MM.1S (cell line): ENCODE measurements around the gene PKMYT1.

Source experiments
- DNase-seq: peaks from one replicate; pipeline ENCODE4 v3.0.0-alpha.2; 2015
- H2AFZ ChIP-seq: fragments of 300-600 bp; sonication (generic); 2 replicates; pipeline ENCODE4 v1.6.0; 2016; ENCODE audit warnings: antibody characterized with exemption, low read length
- H3F3A ChIP-seq: fragments of 300-600 bp; sonication (generic); 2 replicates; pipeline ENCODE4 v1.6.1; 2016; ENCODE audit warnings: mild to moderate bottlenecking, antibody characterized with exemption, low read length, moderate library complexity, mixed read lengths; ENCODE audit not compliant: insufficient read depth
- H3K27ac ChIP-seq: fragments of 300-600 bp; sonication (generic); 2 replicates; pipeline ENCODE4 v1.5.1; 2016; ENCODE audit warnings: mild to moderate bottlenecking, low read length
- H3K27me3 ChIP-seq: fragments of 300-600 bp; sonication (generic); replicated peaks from 2 replicates; pipeline ENCODE4 v1.6.0; 2016; ENCODE audit warnings: low read length; ENCODE audit not compliant: insufficient read depth
- H3K36me3 ChIP-seq: fragments of 300-600 bp; sonication (generic); replicated peaks from 2 replicates; pipeline ENCODE4 v1.6.1; 2016; ENCODE audit warnings: mild to moderate bottlenecking, low read length, mixed read lengths; ENCODE audit not compliant: insufficient read depth
- H3K4me1 ChIP-seq: fragments of 300-600 bp; sonication (generic); 2 replicates; pipeline ENCODE4 v1.6.1; 2016; ENCODE audit warnings: low read length, mixed read lengths
- H3K4me2 ChIP-seq: fragments of 300-600 bp; sonication (generic); 2 replicates; pipeline ENCODE4 v1.6.0; 2016; ENCODE audit warnings: low read depth, low read length
- H3K4me3 ChIP-seq: fragments of 300-600 bp; sonication (generic); 2 replicates; pipeline ENCODE4 v1.5.1; 2016; ENCODE audit warnings: low read length, mixed read lengths
- H3K79me2 ChIP-seq: fragments of 300-600 bp; sonication (generic); 2 replicates; pipeline ENCODE4 v1.6.1; 2016; ENCODE audit warnings: mixed run types, low read length, mixed read lengths
- H3K9ac ChIP-seq: fragments of 300-600 bp; sonication (generic); 2 replicates; pipeline ENCODE4 v1.6.1; 2016; ENCODE audit warnings: low read length, mixed read lengths
- H3K9me2 ChIP-seq: fragments of 300-600 bp; sonication (generic); replicated peaks from 2 replicates; pipeline ENCODE4 v1.6.1; 2016; ENCODE audit warnings: mild to moderate bottlenecking, low read length, mixed read lengths; ENCODE audit not compliant: insufficient read depth
- H3K9me3 ChIP-seq: fragments of 300-600 bp; sonication (generic); replicated peaks from 2 replicates; pipeline ENCODE4 v1.6.1; 2016; ENCODE audit warnings: mild to moderate bottlenecking, low read length, mixed read lengths; ENCODE audit not compliant: insufficient read depth
- H4K20me1 ChIP-seq: fragments of 300-600 bp; sonication (generic); 2 replicates; pipeline ENCODE4 v1.6.1; 2016; ENCODE audit warnings: mild to moderate bottlenecking, low read length, moderate library complexity, mixed read lengths; ENCODE audit not compliant: insufficient read depth
- EZH2 ChIP-seq: fragments of 300-600 bp; sonication (generic); optimal IDR thresholded peaks from 2 replicates; pipeline ENCODE3; 2017; ENCODE audit warnings: low read depth, mild to moderate bottlenecking, antibody characterized with exemption, low read length, mixed read lengths
- EZH2phosphoT487 ChIP-seq: fragments of 300-600 bp; sonication (generic); IDR thresholded peaks from 2 replicates; pipeline ENCODE4 v1.6.1; 2018; ENCODE audit warnings: antibody characterized with exemption, low read length
- TF ChIP-seq, protein P1 (sequence below): fragments of 300-600 bp; sonication (generic); IDR thresholded peaks from 2 replicates; pipeline ENCODE4 v1.5.1; 2016; ENCODE audit warnings: antibody characterized with exemption, low read length, mixed read lengths

PKMYT1 gene

DNA sequence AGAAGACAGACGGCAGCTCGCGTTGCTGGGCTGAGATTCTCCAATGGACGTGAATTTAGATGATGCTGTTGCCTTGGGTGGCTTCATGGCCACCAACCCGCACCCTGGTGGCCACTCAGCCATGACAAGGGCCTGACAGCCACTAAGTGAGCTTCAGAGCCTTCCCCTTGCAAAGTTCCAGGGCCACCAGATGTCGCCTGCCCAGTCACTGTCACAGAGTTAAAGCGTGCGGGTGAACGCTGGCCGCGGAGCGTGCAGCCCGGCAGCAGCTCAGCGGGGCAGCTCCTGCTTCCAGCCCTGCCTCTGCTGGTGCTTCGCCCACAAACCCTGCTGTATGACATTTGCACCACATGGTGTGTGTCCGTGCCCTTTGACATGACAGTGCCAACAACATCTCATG lies 29.5 kb downstream of the PKMYT1 start:
- no peak overlapping the region for H3K4me2 ChIP-seq
- TF ChIP-seq, protein P1, sequence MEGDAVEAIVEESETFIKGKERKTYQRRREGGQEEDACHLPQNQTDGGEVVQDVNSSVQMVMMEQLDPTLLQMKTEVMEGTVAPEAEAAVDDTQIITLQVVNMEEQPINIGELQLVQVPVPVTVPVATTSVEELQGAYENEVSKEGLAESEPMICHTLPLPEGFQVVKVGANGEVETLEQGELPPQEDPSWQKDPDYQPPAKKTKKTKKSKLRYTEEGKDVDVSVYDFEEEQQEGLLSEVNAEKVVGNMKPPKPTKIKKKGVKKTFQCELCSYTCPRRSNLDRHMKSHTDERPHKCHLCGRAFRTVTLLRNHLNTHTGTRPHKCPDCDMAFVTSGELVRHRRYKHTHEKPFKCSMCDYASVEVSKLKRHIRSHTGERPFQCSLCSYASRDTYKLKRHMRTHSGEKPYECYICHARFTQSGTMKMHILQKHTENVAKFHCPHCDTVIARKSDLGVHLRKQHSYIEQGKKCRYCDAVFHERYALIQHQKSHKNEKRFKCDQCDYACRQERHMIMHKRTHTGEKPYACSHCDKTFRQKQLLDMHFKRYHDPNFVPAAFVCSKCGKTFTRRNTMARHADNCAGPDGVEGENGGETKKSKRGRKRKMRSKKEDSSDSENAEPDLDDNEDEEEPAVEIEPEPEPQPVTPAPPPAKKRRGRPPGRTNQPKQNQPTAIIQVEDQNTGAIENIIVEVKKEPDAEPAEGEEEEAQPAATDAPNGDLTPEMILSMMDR = no peak
- no peak for TF ChIP-seq EZH2
- no peak for TF ChIP-seq EZH2phosphoT487
- DNase-seq = no peak
- H2AFZ ChIP-seq = no peak overlapping the region
- H3K9me3 ChIP-seq = no peaks in the 10 kb centered on the region
- H3K36me3 ChIP-seq = no peaks in the 10 kb centered on the region
- H3K79me2 ChIP-seq = no peaks in the 10 kb centered on the region
- no peak overlapping the region for H3K4me3 ChIP-seq
- no peaks in the 10 kb centered on the region for H4K20me1 ChIP-seq
- H3K27me3 ChIP-seq = no peaks in the 10 kb centered on the region
- peaks cover 11% of the 10 kb centered on the region; the same call in 1 of the 2 replicates for H3F3A ChIP-seq
- no peak overlapping the region for H3K9ac ChIP-seq
- no peaks in the 10 kb centered on the region for H3K9me2 ChIP-seq
- H3K4me1 ChIP-seq = peaks cover 22% of the 10 kb centered on the region
- no peak overlapping the region for H3K27ac ChIP-seq

DNA sequence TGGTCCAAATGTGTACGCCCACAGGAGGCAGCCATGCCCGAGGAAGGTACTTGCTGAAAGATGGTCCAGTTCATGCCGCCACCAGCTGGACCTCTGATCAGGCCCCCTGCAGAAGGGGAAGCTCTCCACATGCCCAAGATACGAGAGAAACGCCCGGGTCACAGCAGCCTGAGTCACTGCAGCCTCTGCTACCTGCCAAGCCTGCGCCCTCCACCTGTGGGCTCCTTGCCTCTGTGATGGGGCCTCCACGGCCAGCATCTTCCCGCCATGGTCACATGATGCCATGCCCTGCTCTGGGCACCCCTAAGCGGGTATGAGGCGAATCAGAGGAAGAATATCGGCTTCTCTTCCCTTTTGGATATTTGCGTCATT lies 29.9 kb downstream of the PKMYT1 start:
- H3K9me2 ChIP-seq = no peaks in the 10 kb centered on the region
- no peak for TF ChIP-seq EZH2
- no peak for TF ChIP-seq EZH2phosphoT487
- TF ChIP-seq, protein P1 = no peak
- H2AFZ ChIP-seq = no peak overlapping the region
- H3K4me3 ChIP-seq = no peak overlapping the region
- no peak overlapping the region for H3K27ac ChIP-seq
- no peaks in the 10 kb centered on the region for H4K20me1 ChIP-seq
- no peaks in the 10 kb centered on the region for H3K36me3 ChIP-seq
- DNase-seq = no peak
- no peaks in the 10 kb centered on the region for H3K27me3 ChIP-seq
- H3K4me1 ChIP-seq = peaks cover 22% of the 10 kb centered on the region
- no peak overlapping the region for H3K4me2 ChIP-seq
- no peaks in the 10 kb centered on the region for H3K79me2 ChIP-seq
- no peaks in the 10 kb centered on the region for H3K9me3 ChIP-seq
- H3K9ac ChIP-seq = no peak overlapping the region
- peaks cover 11% of the 10 kb centered on the region; the same call in 1 of the 2 replicates for H3F3A ChIP-seq

GRCh38 chr16:2949705-2950352 lies 30.4 kb downstream of the PKMYT1 start:
- Histone ChIP-seq H3K27me3 (no peaks in the 10 kb centered on the region), H3K4me1 (peaks cover 22% of the 10 kb centered on the region), H4K20me1 (no peaks in the 10 kb centered on the region), H3K36me3 (no peaks in the 10 kb centered on the region), H2AFZ (no peak overlapping the region), H3K9me2 (no peaks in the 10 kb centered on the region), H3F3A (peaks cover 11% of the 10 kb centered on the region; the same call in 1 of the 2 replicates), H3K9me3 (no peaks in the 10 kb centered on the region), H3K4me3 (no peak overlapping the region), H3K79me2 (no peaks in the 10 kb centered on the region), H3K4me2 (no peak overlapping the region), H3K27ac (no peak overlapping the region), H3K9ac (no peak overlapping the region)
- no peak for DNase-seq
- TF ChIP-seq, protein P1 = no peak
- TF ChIP-seq EZH2phosphoT487 = no peak
- no peak for TF ChIP-seq EZH2
